B cell (primary cell): Measurements from ENCODE around the gene ROMO1. TPM values are rescaled to one million over a fixed set of nuclear protein-coding genes. Genes with fewer than 3 reads are reported as not detected.

Experiments
- ATAC-seq: fragments of 200-7000 bp; cut with Tn5 transposase; one replicate; pipeline ENCODE4 v1.10.0; 2021; ENCODE audit warnings: low read depth, mild to moderate bottlenecking, moderate number of reproducible peaks, moderate library complexity
- CTCF ChIA-PET: fragments of 350-600 bp; sonication (Branson Sonifier 250); formaldehyde crosslinking; loops from one replicate; lab custom pipeline; 2021; ENCODE audit warnings: antibody characterized with exemption, inconsistent platforms; lab: Charles Lee
- POLR2A ChIA-PET: fragments of 350-600 bp; sonication (Branson Sonifier 250); formaldehyde crosslinking; loops from one replicate; lab custom pipeline; 2021; ENCODE audit warnings: antibody characterized with exemption; lab: Charles Lee
- DNase-seq: peaks from one replicate; pipeline ENCODE4 v3.0.0; 2013
- H2AFZ ChIP-seq: 2 replicates; pipeline ENCODE4 v1.6.1; 2012; ENCODE audit warnings: mild to moderate bottlenecking, low read depth, low read length; ENCODE audit not compliant: insufficient read depth, poor library complexity, severe bottlenecking
- H3K27ac ChIP-seq, 2 donors: 1 replicate in 1 of 2; 2 replicates in 1 of 2; pipeline ENCODE4 v1.5.1; 2012 to 2013; ENCODE audit warnings: low read length in 2 of 2, mild to moderate bottlenecking in 2 of 2, moderate library complexity in 1 of 2
- H3K27me3 ChIP-seq, 4 experiments: fragments of 200-600 bp in 1 of 4; sonication (generic) in 1 of 4; replicated peaks in 1 of 4; 1 replicate in 2 of 4; 2 replicates in 2 of 4; pipeline versions ENCODE4 v1.6.1 to v1.7.0; 2013 to 2016; ENCODE audit warnings: low read length in 3 of 4, mild to moderate bottlenecking in 2 of 4, mixed read lengths in 1 of 4, moderate library complexity in 1 of 4; ENCODE audit not compliant: insufficient read depth in 4 of 4, control insufficient read depth in 3 of 4; ENCODE audit errors: control extremely low read depth in 1 of 4
- H3K36me3 ChIP-seq, 2 experiments: replicated peaks in 1 of 2; 1 replicate in 1 of 2; 2 replicates in 1 of 2; pipeline versions ENCODE4 v1.6.1 to v1.7.1; 2013; ENCODE audit warnings: low read length in 1 of 2; ENCODE audit not compliant: insufficient read depth in 2 of 2, control insufficient read depth in 1 of 2; ENCODE audit errors: control extremely low read depth in 1 of 2, extremely low read depth in 1 of 2
- H3K4me1 ChIP-seq, 2 donors: fragments of 200-600 bp in 1 of 2; sonication (generic) in 1 of 2; 1 replicate in 1 of 2; 2 replicates in 1 of 2; pipeline versions ENCODE4 v1.5.1 to v1.6.1; 2013 to 2017; ENCODE audit warnings: low read length in 2 of 2; ENCODE audit not compliant: control insufficient read depth in 2 of 2, insufficient read depth in 2 of 2
- H3K4me2 ChIP-seq: replicated peaks from 2 replicates; pipeline ENCODE3; 2012; ENCODE audit warnings: mild to moderate bottlenecking, low read depth, low read length; ENCODE audit not compliant: poor library complexity, severe bottlenecking
- H3K4me3 ChIP-seq, 5 experiments: fragments of 200-600 bp in 1 of 5; sonication (generic) in 1 of 5; 1 replicate in 3 of 5; 2 replicates in 2 of 5; pipeline versions ENCODE4 v1.5.1 to v1.7.0; 2011 to 2016; ENCODE audit warnings: low read length in 4 of 5, mild to moderate bottlenecking in 4 of 5, low read depth in 2 of 5, control low read depth in 1 of 5, moderate library complexity in 1 of 5; ENCODE audit not compliant: insufficient read depth in 1 of 5; ENCODE audit errors: control extremely low read depth in 1 of 5, extremely low read depth in 1 of 5
- H3K79me2 ChIP-seq: fragments of 200-600 bp; sonication (generic); one replicate; pipeline ENCODE4 v1.6.0; 2016; ENCODE audit warnings: low read length; ENCODE audit not compliant: control insufficient read depth, insufficient read depth
- H3K9ac ChIP-seq: fragments of 200-600 bp; sonication (generic); 2 replicates; pipeline ENCODE4 v1.6.1; 2017; ENCODE audit warnings: mild to moderate bottlenecking, low read length, moderate library complexity
- H3K9me3 ChIP-seq, 3 donors: one replicate each; pipeline versions ENCODE4 v1.6.1 to v1.7.1; 2013; ENCODE audit warnings: low read length in 2 of 3; ENCODE audit not compliant: control insufficient read depth in 2 of 3, insufficient read depth in 1 of 3; ENCODE audit errors: control extremely low read depth in 1 of 3
- H4K20me1 ChIP-seq: 2 replicates; pipeline ENCODE4 v1.6.0; 2012; ENCODE audit warnings: mild to moderate bottlenecking, low read length; ENCODE audit not compliant: insufficient read depth, control insufficient read depth, poor library complexity, severe bottlenecking
- H3K27ac Mint-ChIP-seq: one replicate; pipeline ENCODE4 v1.8.0; 2021; ENCODE audit warnings: mixed read lengths
- H3K27me3 Mint-ChIP-seq: one replicate; pipeline ENCODE4 v1.8.0; 2021; ENCODE audit warnings: mixed read lengths
- H3K4me1 Mint-ChIP-seq: one replicate; pipeline ENCODE4 v1.8.0; 2021; ENCODE audit warnings: mixed read lengths
- H3K4me3 Mint-ChIP-seq: one replicate; pipeline ENCODE4 v1.8.0; 2021; ENCODE audit warnings: mixed read lengths
- H3K9me3 Mint-ChIP-seq: one replicate; pipeline ENCODE4 v1.8.0; 2022; ENCODE audit warnings: mixed read lengths; ENCODE audit not compliant: insufficient read depth
- CTCF ChIP-seq: fragments of 200-600 bp; IDR thresholded peaks from one replicate; pipeline ENCODE4 v1.8.0; 2022; ENCODE audit warnings: antibody characterized with exemption, mild to moderate bottlenecking
- EZH2 ChIP-seq: IDR thresholded peaks from 2 replicates; pipeline ENCODE4 v1.6.1; 2012; ENCODE audit warnings: borderline replicate concordance, low read depth, mild to moderate bottlenecking, moderate library complexity, low read length; ENCODE audit not compliant: insufficient read depth, poor library complexity, severe bottlenecking
- WGBS: methylation state at CpG from one replicate; pipeline ENCODE4 v1.1.5; 2013; ENCODE audit warnings: missing lambda C conversion rate; ENCODE audit not compliant: insufficient coverage; 5-methylcytosine and 5-hydroxymethylcytosine counted together
- intact Hi-C: fragments of 100-400 bp; cut with micrococcal nuclease; formaldehyde crosslinking; loops from one replicate; pipeline ENCODE4 v1.10.0; 2022
- polyA plus RNA-seq: library from polyadenylated mRNA; depleted of rRNA; stranded (reverse); fragments of >200 nt; gene quantifications from 2 replicates; pipeline ENCODE4 v1.2.3, GENCODE V29; 2012
- total RNA-seq, 2 donors: library from RNA; stranded (reverse); fragments of 120-200 nt in 1 of 2; gene quantifications; 1 replicate in 1 of 2; 2 replicates in 1 of 2; pipeline versions ENCODE4 v1.2.3 to v1.2.4, GENCODE V29; 2013 to 2022

ROMO1 gene
- total and polyA plus RNA-seq, 2 donors (not counting 1 experiment from before 2014, with no cell fraction given): 38.1 to 145 TPM

DNA sequence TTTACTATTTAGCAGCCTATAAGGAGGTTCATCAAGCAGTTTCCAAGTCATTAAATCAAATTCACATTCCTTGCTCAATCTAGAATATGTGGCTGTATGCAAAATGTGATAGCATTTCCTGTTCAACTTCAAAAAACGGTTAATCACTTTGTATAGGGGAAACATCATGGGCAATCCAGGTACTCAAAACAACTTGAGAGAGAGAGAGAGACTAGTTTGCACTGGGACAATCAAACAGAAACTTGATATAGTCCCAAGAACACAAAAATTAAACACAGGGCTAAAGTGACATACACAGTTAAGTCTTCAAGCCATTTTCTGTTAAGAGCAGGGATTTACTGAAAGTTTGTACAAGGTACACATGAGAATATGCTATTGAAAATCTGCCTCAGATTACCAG, 41.9 kb upstream of the ROMO1 start:
- H3K4me1 ChIP-seq: peaks cover 24 to 41% of the 10 kb centered on the region in 2 donors
- H3K27ac ChIP-seq: peak overlapping the region in 1 of 2 donors; percentile 61
- ATAC-seq: no peak
- peaks cover 100% of the 10 kb centered on the region for H3K79me2 ChIP-seq
- H3K36me3 ChIP-seq: peaks cover 0 to 43% of the 10 kb centered on the region in 2 experiments
- intact Hi-C loops: no loop called here
- peak overlapping the region; percentile 17 for H3K4me2 ChIP-seq
- Mint-ChIP-seq H3K4me3 (peak overlapping the region; percentile 38), H3K27me3 (no peaks in the 10 kb centered on the region), H3K4me1 (peaks cover 49% of the 10 kb centered on the region), H3K27ac (peak overlapping the region; percentile 42), H3K9me3 (no peaks in the 10 kb centered on the region)
- H4K20me1 ChIP-seq: peaks cover 43% of the 10 kb centered on the region
- H2AFZ ChIP-seq: no peak overlapping the region
- CTCF ChIA-PET: no interaction called here
- no peak overlapping the region for H3K9ac ChIP-seq
- H3K9me3 ChIP-seq: no peaks in the 10 kb centered on the region
- no CpG with 5 or more reads among the region's 1 CpG for WGBS
- POLR2A ChIA-PET: no interaction called here
- H3K4me3 ChIP-seq: no peak overlapping the region
- H3K27me3 ChIP-seq: no peaks in the 10 kb centered on the region
- TF ChIP-seq EZH2 (no peak), CTCF (no peak)
- DNase-seq: no peak

GRCh38 chr20:35660122-35660937, 38.9 kb upstream of the ROMO1 start:
- peaks cover 71% of the 10 kb centered on the region for H3K4me1 Mint-ChIP-seq

More at GRCh38 chr20:35660122-35660937, 38.9 kb upstream of the ROMO1 start:
- H3K9ac ChIP-seq: no peak overlapping the region
- Mint-ChIP-seq H3K27me3 (no peaks in the 10 kb centered on the region), H3K9me3 (no peaks in the 10 kb centered on the region), H3K4me3 (peak overlapping the region; percentile 38), H3K27ac (no peak overlapping the region)
- 100% methylated on average over 5 of the region's 10 CpGs for WGBS
- ChIA-PET CTCF (interaction anchor here (0.6 kb wide), 1 partner anchor 132 kb away, joined by 3 read pairs; no protein-coding TSS in a partner anchor), POLR2A (interaction anchor here (0.6 to 0.7 kb wide), 2 partner anchors 16 to 82 kb away, joined by 3 read pairs; partner anchors contain the start of gene RBM39)
- H3K9me3 ChIP-seq: no peaks in the 10 kb centered on the region
- H3K4me3 ChIP-seq: no peak overlapping the region
- ATAC-seq: no peak
- intact Hi-C loops: no loop called here
- TF ChIP-seq CTCF (no peak), EZH2 (no peak)
- peaks cover 44 to 54% of the 10 kb centered on the region in 2 donors for H3K4me1 ChIP-seq
- peak overlapping the region in 1 of 2 donors; percentile 96 for H3K27ac ChIP-seq
- H3K4me2 ChIP-seq: peak overlapping the region; percentile 84
- H4K20me1 ChIP-seq: peaks cover 18% of the 10 kb centered on the region
- DNase-seq: no peak
- no peak overlapping the region for H2AFZ ChIP-seq
- peaks cover 96% of the 10 kb centered on the region for H3K79me2 ChIP-seq
- H3K27me3 ChIP-seq: no peaks in the 10 kb centered on the region
- H3K36me3 ChIP-seq: peaks cover 0 to 12% of the 10 kb centered on the region in 2 experiments
